GM12878 (cell line): ENCODE measurements around the gene TMEM151A. TPM values are rescaled to one million over a fixed set of nuclear protein-coding genes. Genes with fewer than 3 reads are reported as not detected.

Experiments
- ATAC-seq: fragments of 200-7000 bp; cut with Tn5 transposase; 3 replicates; pipeline ENCODE4 v1.9.1; 2020; ENCODE audit warnings: mild to moderate bottlenecking, moderate library complexity
- BruUV-seq: library from RNA; stranded (reverse); fragments of 400-500 nt; replicated peaks from 2 replicates; lab custom pipeline; 2021; lab: Mats Ljungman, UMichigan
- CTCF ChIA-PET: fragments of 300-600 bp; sonication (Branson Sonifier 250); formaldehyde crosslinking; extraction: SDS; loops from one replicate; lab custom pipeline; 2021; ENCODE audit warnings: inconsistent platforms; lab: Yijun Ruan, JAX
- POLR2A ChIA-PET: fragments of 350-600 bp; formaldehyde crosslinking; extraction: SDS; loops from one replicate; lab custom pipeline; 2021; ENCODE audit warnings: inconsistent platforms; lab: Charles Lee
- RAD21 ChIA-PET: fragments of 300-600 bp; sonication (Branson Sonifier 250); formaldehyde crosslinking; loops from one replicate; lab custom pipeline; 2023; ENCODE audit warnings: antibody characterized with exemption; ENCODE audit not compliant: unreplicated experiment; lab: Charles Lee
- SMC1A ChIA-PET: fragments of 300-600 bp; sonication (Branson Sonifier 250); formaldehyde crosslinking; loops from one replicate; lab custom pipeline; 2023; ENCODE audit not compliant: unreplicated experiment, uncharacterized antibody; lab: Charles Lee
- DNase-seq: peaks from one replicate; pipeline ENCODE4 v3.0.0-alpha.2; 2011; ENCODE audit warnings: low read depth, low spot score
- FAIRE-seq: peaks from 3 replicates; lab custom pipeline; 2011; peaks lifted over from hg19 to GRCh38; lab: Jason Lieb, UNC
- H2AFZ ChIP-seq: 2 replicates; pipeline ENCODE4 v1.6.0; 2011; ENCODE audit warnings: low read depth, low read length, control low read depth; ENCODE audit not compliant: control insufficient read depth
- H3K27ac ChIP-seq: 2 replicates; pipeline ENCODE4 v1.5.1; 2011; ENCODE audit warnings: control low read depth; ENCODE audit not compliant: control insufficient read depth, insufficient read depth
- H3K27me3 ChIP-seq, 2 experiments: replicated peaks in 1 of 2; 2 replicates each; pipeline versions ENCODE4 v1.6.0 to v1.6.1; 2011; ENCODE audit warnings: low read length in 1 of 2; ENCODE audit not compliant: control insufficient read depth in 2 of 2, insufficient read depth in 2 of 2
- H3K36me3 ChIP-seq, 2 experiments: 2 replicates each; pipeline ENCODE4 v1.5.1; 2011; ENCODE audit warnings: low read length in 1 of 2; ENCODE audit not compliant: control insufficient read depth in 2 of 2, insufficient read depth in 2 of 2
- H3K4me1 ChIP-seq: 2 replicates; pipeline ENCODE4 v1.6.1; 2011; ENCODE audit warnings: mild to moderate bottlenecking, low read length, moderate library complexity, mixed read lengths; ENCODE audit not compliant: control insufficient read depth, insufficient read depth
- H3K4me2 ChIP-seq: 2 replicates; pipeline ENCODE4 v1.6.0; 2011; ENCODE audit warnings: control low read depth; ENCODE audit not compliant: control insufficient read depth, insufficient read depth
- H3K4me3 ChIP-seq: fragments of 200-600 bp; sonication (generic); 2 replicates; pipeline ENCODE4 v1.5.1; 2016
- H3K79me2 ChIP-seq: 2 replicates; pipeline ENCODE4 v1.6.0; 2011; ENCODE audit warnings: low read length; ENCODE audit not compliant: control insufficient read depth, insufficient read depth
- H3K9ac ChIP-seq: 2 replicates; pipeline ENCODE4 v1.8.0; 2011; ENCODE audit warnings: low read length, control low read depth, mixed read lengths; ENCODE audit not compliant: control insufficient read depth, insufficient read depth
- H3K9me3 ChIP-seq: replicated peaks from 3 replicates; pipeline ENCODE4 v1.5.1; 2011; ENCODE audit warnings: mild to moderate bottlenecking, low read length; ENCODE audit not compliant: control insufficient read depth, insufficient read depth
- H4K20me1 ChIP-seq: 2 replicates; pipeline ENCODE4 v1.6.0; 2011; ENCODE audit not compliant: control insufficient read depth, insufficient read depth
- BMI1 ChIP-seq: fragments of 450-650 bp; IDR thresholded peaks from 2 replicates; pipeline ENCODE4 v1.6.1; 2016; ENCODE audit warnings: mild to moderate bottlenecking, moderate library complexity, borderline replicate concordance
- E4F1 ChIP-seq: fragments of 450-650 bp; IDR thresholded peaks from 2 replicates; pipeline ENCODE4 v1.6.1; 2018; ENCODE audit warnings: borderline replicate concordance, mild to moderate bottlenecking; ENCODE audit not compliant: partially characterized antibody
- EZH2 ChIP-seq: IDR thresholded peaks from 2 replicates; pipeline ENCODE4 v1.6.1; 2012; ENCODE audit warnings: low read depth, mild to moderate bottlenecking, control low read depth, inconsistent platforms, low read length, borderline replicate concordance; ENCODE audit not compliant: control insufficient read depth
- GATAD2B ChIP-seq: fragments of 450-650 bp; conservative IDR thresholded peaks from 2 replicates; pipeline ENCODE4 v1.6.1; 2017; ENCODE audit warnings: low read depth, mild to moderate bottlenecking, moderate library complexity
- HSF1 ChIP-seq: fragments of 150-350 bp; IDR thresholded peaks from 2 replicates; pipeline ENCODE4 v1.6.1; 2014; ENCODE audit warnings: mild to moderate bottlenecking, low read depth, low read length
- NFYA ChIP-seq: IDR thresholded peaks from 2 replicates; pipeline ENCODE4 v1.6.1; 2011; ENCODE audit warnings: low read depth, mild to moderate bottlenecking, low read length, improper control_type of control experiment, borderline replicate concordance
- PAX5 ChIP-seq: IDR thresholded peaks from 2 replicates; pipeline ENCODE4 v1.6.1; 2011; ENCODE audit warnings: low read depth, low read length, borderline replicate concordance
- PML ChIP-seq: IDR thresholded peaks from 2 replicates; pipeline ENCODE4 v1.6.1; 2012; ENCODE audit warnings: low read length, inconsistent platforms
- SIX5 ChIP-seq: IDR thresholded peaks from 2 replicates; pipeline ENCODE4 v1.6.1; 2011; ENCODE audit warnings: mild to moderate bottlenecking, low read depth, low read length, moderate library complexity; ENCODE audit not compliant: severe bottlenecking
- STAT3 ChIP-seq: IDR thresholded peaks from 2 replicates; pipeline ENCODE4 v1.6.1; 2011; ENCODE audit warnings: low read depth, low read length, improper control_type of control experiment
- TAF1 ChIP-seq: IDR thresholded peaks from 2 replicates; pipeline ENCODE4 v1.6.1; 2011; ENCODE audit warnings: mild to moderate bottlenecking, low read depth, low read length, borderline replicate concordance
- WRNIP1 ChIP-seq: IDR thresholded peaks from 2 replicates; pipeline ENCODE4 v1.6.1; 2011; ENCODE audit warnings: low read depth, low read length, improper control_type of control experiment, borderline replicate concordance
- WGBS: methylation state at CpG from one replicate; pipeline ENCODE4 v1.1.6; 2016; ENCODE audit warnings: low lambda C conversion rate; ENCODE audit not compliant: insufficient replicate concordance, insufficient coverage; ENCODE audit errors: missing lambda C conversion rate; 5-methylcytosine and 5-hydroxymethylcytosine counted together
- in situ Hi-C: fragments of 300-500 bp; cut with MboI; formaldehyde crosslinking; loops from 9 replicates; pipeline ENCODE4 v1.14.3; 2018; ENCODE audit warnings: mixed read lengths
- intact Hi-C: fragments of 100-400 bp; cut with micrococcal nuclease; formaldehyde crosslinking; loops from one replicate; pipeline ENCODE4 v1.14.2; 2022; ENCODE audit not compliant: unreplicated experiment
- polyA plus RNA-seq, 11 experiments: library from polyadenylated mRNA; depleted of rRNA in 4 of 11; unstranded in 6 of 11; stranded (reverse) in 5 of 11; fragments of >200 nt; fragmentation: Nextera tagmentation in 4 of 11; fragmentation: Illumina TruSeq in 1 of 11; extraction: Ambion mirVana in 4 of 11; extraction: Trizol in 1 of 11; gene quantifications; 1 replicate in 1 of 11; 2 replicates in 10 of 11; pipeline versions ENCODE4 v1.2.1 to v1.2.3, GENCODE V29; 2011 to 2016; ENCODE audit warnings: inconsistent platforms in 2 of 11, missing spikeins in 2 of 11, low read depth in 1 of 11
- total RNA-seq, 4 experiments: library from RNA; depleted of rRNA in 3 of 4; stranded (reverse); fragments of >200 nt in 3 of 4; fragmentation: Illumina TruSeq in 1 of 4; extraction: Trizol in 1 of 4; gene quantifications; 2 replicates each; pipeline versions ENCODE4 v1.2.1 to v1.2.3, GENCODE V29; 2013 to 2021

Gene TMEM151A
- total and polyA plus RNA-seq, 10 of the 15 experiments (the other 5 are each of a cell fraction or from before 2014, with no cell fraction given), result not detected

DNA sequence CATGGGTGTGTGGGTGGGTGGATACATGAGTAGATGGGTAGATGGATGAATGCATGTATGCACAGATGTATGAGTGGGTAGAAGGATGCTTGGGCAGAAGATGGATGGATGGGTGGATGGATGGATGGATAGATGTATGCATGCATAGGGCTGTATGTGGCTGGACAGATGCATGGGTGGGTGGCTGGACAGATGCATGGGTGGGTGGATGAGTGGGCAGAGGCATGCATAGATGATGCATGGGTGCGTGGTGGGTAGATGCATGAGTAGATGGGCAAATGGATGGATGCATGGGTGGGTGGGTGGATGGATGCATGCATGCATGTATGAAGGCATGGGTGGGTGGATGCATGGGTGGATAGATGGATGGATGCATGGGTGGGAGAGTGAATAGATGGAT lies 32.0 kb downstream of the TMEM151A start:
- no peak overlapping the region for H3K4me3 ChIP-seq
- RAD21 ChIA-PET, result no interaction called here
- H3K4me1 ChIP-seq, result peaks cover 8% of the 10 kb centered on the region
- no peak overlapping the region for H3K27ac ChIP-seq
- H3K9ac ChIP-seq, result no peak overlapping the region
- H3K36me3 ChIP-seq, result no peaks in the 10 kb centered on the region
- no peak for ATAC-seq
- H3K79me2 ChIP-seq, result no peaks in the 10 kb centered on the region
- H3K27me3 ChIP-seq, result no peaks in the 10 kb centered on the region; a peak in 1 of 4 replicates
- no peak for DNase-seq
- no peak overlapping the region for H3K4me2 ChIP-seq
- BruUV-seq, result no TSS peak
- TF ChIP-seq PAX5, result no peak
- no peak for TF ChIP-seq SIX5
- TF ChIP-seq HSF1, result no peak
- no peak for TF ChIP-seq BMI1
- TF ChIP-seq GATAD2B, result no peak
- TF ChIP-seq E4F1, result no peak
- TF ChIP-seq NFYA, result no peak
- no peak for TF ChIP-seq WRNIP1
- TF ChIP-seq EZH2, result no peak
- TF ChIP-seq STAT3, result no peak
- no peak for TF ChIP-seq TAF1
- TF ChIP-seq PML, result no peak
- SMC1A ChIA-PET, result interaction anchor here (3.4 kb wide), 1 partner anchor 12 kb away, joined by 12 read pairs; no protein-coding TSS in a partner anchor
- WGBS, result 68% methylated on average over 1 of the region's 1 CpG
- no peak for FAIRE-seq
- no peak overlapping the region for H2AFZ ChIP-seq
- no peaks in the 10 kb centered on the region for H4K20me1 ChIP-seq
- CTCF ChIA-PET, result interaction anchor here (3.8 kb wide), 1 partner anchor 12 kb away, joined by 34 read pairs; no protein-coding TSS in a partner anchor
- in situ Hi-C loops (no loop called here), intact Hi-C loops (no loop called here)
- no peaks in the 10 kb centered on the region; the same call in 2 of the 3 replicates for H3K9me3 ChIP-seq
- POLR2A ChIA-PET, result no interaction called here
